ENCODE results near the gene ARHGAP4.

GRCh38 chrX:153903238-153903980, 22.7 kb downstream of the ARHGAP4 start:
- TF ChIP-seq EED (IDR thresholded peaks at IDR 0.05; ENCODE audit: low read depth) (no peak), RAD21 (IDR thresholded peaks at IDR 0.05; ENCODE audit: insufficient read depth, low read depth, low read length) (no peak), YY1 (IDR thresholded peaks at IDR 0.05; ENCODE audit: low read depth, low read length) (no peak), SPI1 (IDR thresholded peaks at IDR 0.05; ENCODE audit: borderline replicate concordance, insufficient read depth, low read depth, low read length) (no peak), TCF3 (IDR thresholded peaks at IDR 0.05; ENCODE audit: borderline replicate concordance, insufficient read depth, low read depth, low read length) (no peak), CHD2 (IDR thresholded peaks at IDR 0.05; ENCODE audit: borderline replicate concordance, low read depth, low read length) (no peak)
- TF ChIP-seq, protein P1, sequence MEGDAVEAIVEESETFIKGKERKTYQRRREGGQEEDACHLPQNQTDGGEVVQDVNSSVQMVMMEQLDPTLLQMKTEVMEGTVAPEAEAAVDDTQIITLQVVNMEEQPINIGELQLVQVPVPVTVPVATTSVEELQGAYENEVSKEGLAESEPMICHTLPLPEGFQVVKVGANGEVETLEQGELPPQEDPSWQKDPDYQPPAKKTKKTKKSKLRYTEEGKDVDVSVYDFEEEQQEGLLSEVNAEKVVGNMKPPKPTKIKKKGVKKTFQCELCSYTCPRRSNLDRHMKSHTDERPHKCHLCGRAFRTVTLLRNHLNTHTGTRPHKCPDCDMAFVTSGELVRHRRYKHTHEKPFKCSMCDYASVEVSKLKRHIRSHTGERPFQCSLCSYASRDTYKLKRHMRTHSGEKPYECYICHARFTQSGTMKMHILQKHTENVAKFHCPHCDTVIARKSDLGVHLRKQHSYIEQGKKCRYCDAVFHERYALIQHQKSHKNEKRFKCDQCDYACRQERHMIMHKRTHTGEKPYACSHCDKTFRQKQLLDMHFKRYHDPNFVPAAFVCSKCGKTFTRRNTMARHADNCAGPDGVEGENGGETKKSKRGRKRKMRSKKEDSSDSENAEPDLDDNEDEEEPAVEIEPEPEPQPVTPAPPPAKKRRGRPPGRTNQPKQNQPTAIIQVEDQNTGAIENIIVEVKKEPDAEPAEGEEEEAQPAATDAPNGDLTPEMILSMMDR (IDR thresholded peaks at IDR 0.05 in 2 of 3, conservative IDR thresholded peaks at IDR 0.05 in 1 of 3; ENCODE audit: control insufficient read depth in 2 of 3, extremely low read depth in 1 of 3, insufficient read depth in 1 of 3, low read depth in 3 of 3, low read length in 3 of 3), result no peak

Data from GM12878 (cell line).